Aorta (tissue), 5 donors: ENCODE results near the gene IL17RC. TPM values are rescaled to one million over a fixed set of nuclear protein-coding genes. Genes with fewer than 3 reads are reported as not detected.
A peak's percentile ranks its signal among the peaks of the same experiment; 100 is the strongest.
"Not testable (repeated sequence)": the region's sequence is repeated elsewhere in the genome, so short reads cannot be mapped to it uniquely, and the experiment has no call there.

Experiments
- ATAC-seq: fragments of 200-7000 bp; cut with Tn5 transposase; one replicate; pipeline ENCODE4 v1.9.1; 2022; ENCODE audit warnings: moderate library complexity; ENCODE audit not compliant: low FRiP score
- DNase-seq, 2 donors: peaks; one replicate each; pipeline ENCODE4 v3.0.0-alpha.2; 2020
- H3K27ac ChIP-seq, 2 donors: one replicate each; pipeline ENCODE4 v1.5.1; 2013; ENCODE audit warnings: low read length in 2 of 2, mild to moderate bottlenecking in 2 of 2, moderate library complexity in 2 of 2, control low read depth in 1 of 2, inconsistent platforms in 1 of 2, low read depth in 1 of 2
- H3K27me3 ChIP-seq, 2 donors: one replicate each; pipeline ENCODE4 v1.6.1; 2013; ENCODE audit warnings: control low read depth in 1 of 2, low read length in 1 of 2, mild to moderate bottlenecking in 1 of 2, moderate library complexity in 1 of 2; ENCODE audit not compliant: insufficient read depth in 2 of 2, control insufficient read depth in 1 of 2
- H3K36me3 ChIP-seq, 2 donors: one replicate each; pipeline ENCODE4 v1.6.1; 2013; ENCODE audit warnings: control low read depth in 1 of 2, low read length in 1 of 2, mild to moderate bottlenecking in 1 of 2; ENCODE audit not compliant: insufficient read depth in 2 of 2, control insufficient read depth in 1 of 2
- H3K4me1 ChIP-seq, 2 donors: one replicate each; pipeline ENCODE4 v1.6.1; 2013; ENCODE audit warnings: low read length in 2 of 2, control low read depth in 1 of 2, mild to moderate bottlenecking in 1 of 2, moderate library complexity in 1 of 2; ENCODE audit not compliant: insufficient read depth in 2 of 2, control insufficient read depth in 1 of 2
- H3K4me3 ChIP-seq, 2 donors: one replicate each; pipeline ENCODE4 v1.5.1; 2013; ENCODE audit warnings: low read length in 2 of 2, control low read depth in 1 of 2, mild to moderate bottlenecking in 1 of 2
- H3K9me3 ChIP-seq: one replicate; pipeline ENCODE4 v1.6.1; 2013; ENCODE audit warnings: mild to moderate bottlenecking, low read length; ENCODE audit not compliant: control insufficient read depth
- WGBS, 2 donors: extraction: QIAGEN DNeasy Blood & Tissue Kit; methylation state at CpG; one replicate each; pipeline ENCODE4 v1.1.7; 2013; 5-methylcytosine and 5-hydroxymethylcytosine counted together
- intact Hi-C, 2 donors: fragments of 100-400 bp; cut with DNase I; formaldehyde crosslinking; loops; one replicate each; pipeline versions ENCODE4 v1.14.2 to v1.15.0; 2022
- polyA plus RNA-seq, 2 donors: library from polyadenylated mRNA; stranded (reverse); fragments of 200-250 nt; gene quantifications; one replicate each; pipeline ENCODE4 v1.2.3, GENCODE V29; 2013
- total RNA-seq, 2 donors: library from RNA; stranded (reverse); fragmentation: NEBNext Ultra II Directional; extraction: Animal tissue kit (Norgen Biotek cat#: 25700); gene quantifications; one replicate each; pipeline ENCODE4 v1.2.1, GENCODE V29; 2021
- donor health status: healthy with polysubstance abuse.
- donor health status: Bipolar disorder and iron deficiency.
- donor health status: DM: no; HTN: no; CAD: no.
- donor health status: DM: no; HTN: no; CAD: no.
- donor health status: DM: yes; HTN: yes; CAD: no.

Gene IL17RC
- total and polyA plus RNA-seq, 4 donors, result 8.6 to 108 (median 29.7) TPM

DNA sequence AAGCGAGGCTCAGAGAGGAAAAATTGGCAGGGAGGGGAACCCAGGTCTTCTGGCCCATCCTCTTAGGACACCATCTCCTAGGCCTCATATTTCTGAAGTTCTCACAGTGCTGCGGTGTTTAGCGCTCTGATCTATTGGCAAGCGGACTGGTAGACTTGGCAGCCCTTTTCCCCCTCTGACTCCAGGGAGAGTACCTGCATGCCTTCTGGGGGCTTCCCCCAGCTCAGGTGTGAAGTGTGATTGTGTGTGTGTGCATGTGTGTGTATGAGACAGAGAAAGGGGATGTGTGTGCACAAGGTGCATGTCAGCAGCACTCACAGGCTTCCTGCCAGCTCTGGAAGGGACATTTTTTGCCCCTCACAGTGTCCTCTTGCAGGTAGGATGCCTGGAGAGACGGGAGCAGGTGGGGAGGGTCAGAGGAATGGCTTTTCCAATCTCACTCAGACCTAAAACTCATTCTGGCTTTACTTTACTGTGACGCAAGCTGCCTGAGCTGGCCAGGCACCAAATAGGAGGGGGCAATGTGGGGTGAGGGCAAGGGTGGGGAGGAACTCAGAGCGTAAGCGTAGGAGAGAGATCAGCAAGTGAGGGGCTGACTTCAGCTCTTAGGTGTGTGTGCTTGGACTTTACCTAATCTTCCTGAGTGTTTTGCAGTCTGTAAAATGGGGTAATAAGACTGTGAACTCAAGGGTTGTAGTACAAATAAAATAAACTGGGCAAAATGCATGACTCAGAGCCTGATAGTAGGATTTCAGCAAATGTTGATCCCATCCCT lies 18.2 kb upstream of the IL17RC start:
- intact Hi-C loops, result no loop called here
- H3K27ac ChIP-seq, result no peak overlapping the region
- 18 to 34% methylated on average over 8 of the region's 8 CpGs for WGBS, 2 donors
- no peaks in the 10 kb centered on the region for H3K9me3 ChIP-seq
- no peaks in the 10 kb centered on the region for H3K4me1 ChIP-seq
- no peak for ATAC-seq
- DNase-seq, result no peak
- H3K36me3 ChIP-seq, result no peaks in the 10 kb centered on the region
- no peaks in the 10 kb centered on the region for H3K27me3 ChIP-seq
- H3K4me3 ChIP-seq, result no peak overlapping the region

- Histone ChIP-seq H3K9me3 (no peaks in the 10 kb centered on the region), H3K27ac (no peak overlapping the region), H3K36me3 (no peaks in the 10 kb centered on the region), H3K4me1 (no peaks in the 10 kb centered on the region), H3K4me3 (no peak overlapping the region), H3K27me3 (no peaks in the 10 kb centered on the region)
- ATAC-seq, result no peak
- 58 to 64% methylated on average over 3 of the region's 3 CpGs for WGBS, 2 donors
- no peak for DNase-seq
- intact Hi-C loops, result no loop called here
Observed at GRCh38 chr3:9899289-9899791, 17.6 kb upstream of the IL17RC start.

DNA sequence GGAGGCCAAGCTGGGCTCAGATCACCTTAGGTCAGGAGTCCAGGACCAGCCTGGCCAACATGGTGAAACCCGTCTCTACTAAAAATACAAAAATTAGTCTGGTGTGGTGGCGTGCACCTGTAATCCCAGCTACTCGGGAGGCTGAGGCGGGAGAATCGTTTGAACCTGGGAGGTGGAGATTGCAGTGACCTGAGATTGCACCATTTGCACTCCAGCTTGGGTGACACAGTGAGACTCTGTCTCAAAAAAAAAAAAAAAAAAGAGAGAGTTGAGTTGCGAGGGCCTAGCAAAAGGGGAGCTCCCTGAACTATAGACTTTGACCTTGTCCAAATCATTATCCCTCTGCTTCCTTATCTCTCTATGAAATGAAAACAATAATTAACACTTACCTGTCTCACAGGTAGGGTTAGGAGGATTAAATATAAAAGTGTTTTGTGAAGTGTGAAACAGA lies 15.9 kb upstream of the IL17RC start:
- peak in 1 of 2 donors; percentile 8 for DNase-seq
- H3K4me3 ChIP-seq, ATAC-seq, H3K4me1 ChIP-seq, intact Hi-C loops, H3K9me3 ChIP-seq, H3K36me3 ChIP-seq, H3K27me3 ChIP-seq, H3K27ac ChIP-seq: not testable (repeated sequence)
- 94 to 100% methylated on average over 6 of the region's 6 CpGs for WGBS, 2 donors

GRCh38 chr3:9901967-9902366 lies 14.9 kb upstream of the IL17RC start:
- 90 to 95% methylated on average over 5 of the region's 5 CpGs for WGBS, 2 donors
- no peaks in the 10 kb centered on the region for H3K27me3 ChIP-seq
- no peak for ATAC-seq
- H3K9me3 ChIP-seq, result no peaks in the 10 kb centered on the region
- H3K4me1 ChIP-seq, result no peaks in the 10 kb centered on the region
- DNase-seq, result no peak
- intact Hi-C loops, result no loop called here
- no peak overlapping the region for H3K27ac ChIP-seq
- no peak overlapping the region for H3K4me3 ChIP-seq
- no peaks in the 10 kb centered on the region for H3K36me3 ChIP-seq

DNA sequence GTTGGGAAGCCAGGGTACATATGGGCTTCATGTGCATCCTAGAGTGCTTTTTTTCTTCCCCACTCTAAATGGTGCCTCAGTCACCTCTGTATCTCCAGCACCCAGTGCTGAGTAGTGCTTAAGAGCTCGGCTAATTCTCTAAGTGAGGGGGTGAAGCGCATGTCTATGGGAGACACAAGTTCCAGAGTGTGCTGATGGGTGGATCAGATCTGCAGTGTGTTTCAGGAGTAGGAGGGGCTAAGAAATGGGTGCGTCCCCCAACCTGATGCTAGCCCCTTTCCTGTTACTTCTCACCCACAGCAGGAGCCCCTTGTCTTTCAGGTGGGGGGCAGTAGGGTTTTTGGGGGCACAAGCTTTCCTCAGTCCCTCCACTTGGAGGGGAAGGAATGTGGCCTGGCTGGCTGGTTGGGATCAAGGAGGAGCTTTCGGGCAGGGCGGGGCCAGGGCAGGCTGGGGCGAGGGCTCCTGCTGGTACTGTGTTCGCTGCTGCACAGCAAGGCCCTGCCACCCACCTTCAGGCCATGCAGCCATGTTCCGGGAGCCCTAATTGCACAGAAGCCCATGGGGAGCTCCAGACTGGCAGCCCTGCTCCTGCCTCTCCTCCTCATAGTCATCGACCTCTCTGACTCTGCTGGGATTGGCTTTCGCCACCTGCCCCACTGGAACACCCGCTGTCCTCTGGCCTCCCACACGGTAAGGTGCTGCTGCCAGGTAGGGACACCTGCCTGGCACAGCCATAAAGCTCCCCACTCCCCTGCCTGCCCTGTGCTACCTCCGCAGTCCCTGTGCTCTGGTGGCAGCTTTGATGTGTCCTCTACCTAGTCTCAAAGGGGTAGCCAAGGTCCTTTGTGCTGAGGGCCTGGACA lies 14.3 kb upstream of the IL17RC start, which contains the start of gene IL17RE:
Gene IL17RE, plus strand, starts transcription at position 477 of the 866 bp plus-strand sequence. Its CDS starts 85 bp downstream, at position 562.
- peak; percentile 59 for ATAC-seq

GRCh38 chr3:9903238-9903624 lies 13.7 kb upstream of the IL17RC start:
- intact Hi-C loops, result no loop called here
- no peak for ATAC-seq

More for the DNA sequence above, 14.3 kb upstream of the IL17RC start, which contains the start of gene IL17RE:
- H3K36me3 ChIP-seq, result no peaks in the 10 kb centered on the region
- intact Hi-C loops, result no loop called here
- DNase-seq, result peak; percentile 56 to 83
- 40 to 46% methylated on average over 13 of the region's 13 CpGs for WGBS, 2 donors
- peak within 1 kb of the TSS in 1 of 2 donors; percentile 11 for H3K27ac ChIP-seq
- no peaks in the 10 kb centered on the region for H3K9me3 ChIP-seq
- peak within 1 kb of the TSS in 1 of 2 donors; percentile 3 for H3K4me3 ChIP-seq
- H3K4me1 ChIP-seq, result no peaks in the 10 kb centered on the region
- H3K27me3 ChIP-seq, result no peaks in the 10 kb centered on the region

DNA sequence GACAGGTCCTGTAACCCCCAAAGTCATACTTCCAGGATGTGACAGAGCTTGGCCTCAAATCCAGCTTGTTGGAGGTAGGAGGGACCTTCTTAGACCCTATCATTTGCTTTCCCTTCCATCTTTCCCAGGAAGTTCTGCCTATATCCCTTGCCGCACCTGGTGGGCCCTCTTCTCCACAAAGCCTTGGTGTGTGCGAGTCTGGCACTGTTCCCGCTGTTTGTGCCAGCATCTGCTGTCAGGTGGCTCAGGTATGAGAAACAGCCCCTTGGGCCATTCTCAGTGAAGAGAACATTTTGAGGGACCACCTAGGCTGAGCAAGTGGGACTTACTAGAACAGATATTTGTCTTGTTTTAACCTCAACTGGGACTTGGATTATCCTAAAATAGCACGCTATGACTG lies 13.0 kb upstream of the IL17RC start:
- WGBS, 2 donors, result 92 to 95% methylated on average over 4 of the region's 4 CpGs
- no peak overlapping the region for H3K4me3 ChIP-seq
- H3K9me3 ChIP-seq, result no peaks in the 10 kb centered on the region
- ATAC-seq, result no peak
- peak in 1 of 2 donors; percentile 51 for DNase-seq
- H3K27ac ChIP-seq, result no peak overlapping the region
- no peaks in the 10 kb centered on the region for H3K4me1 ChIP-seq
- no peaks in the 10 kb centered on the region for H3K36me3 ChIP-seq
- intact Hi-C loops, result no loop called here
- no peaks in the 10 kb centered on the region for H3K27me3 ChIP-seq

More at GRCh38 chr3:9903238-9903624, 13.7 kb upstream of the IL17RC start:
- Histone ChIP-seq H3K9me3 (no peaks in the 10 kb centered on the region), H3K4me1 (no peaks in the 10 kb centered on the region), H3K27me3 (no peaks in the 10 kb centered on the region), H3K36me3 (no peaks in the 10 kb centered on the region), H3K27ac (peak overlapping the region in 1 of 2 donors; percentile 11), H3K4me3 (peak overlapping the region in 1 of 2 donors; percentile 3)
- 14 to 21% methylated on average over 4 of the region's 4 CpGs for WGBS, 2 donors
- peak in 1 of 2 donors; percentile 58 for DNase-seq

- 93 to 95% methylated on average over 5 of the region's 5 CpGs for WGBS, 2 donors
- H3K4me1 ChIP-seq, result no peaks in the 10 kb centered on the region
Observed at GRCh38 chr3:9906480-9906879, 10.4 kb upstream of the IL17RC start.

More at GRCh38 chr3:9906480-9906879, 10.4 kb upstream of the IL17RC start:
- intact Hi-C loops, result no loop called here
- Histone ChIP-seq H3K9me3 (no peaks in the 10 kb centered on the region), H3K36me3 (no peaks in the 10 kb centered on the region), H3K27ac (no peak overlapping the region), H3K27me3 (no peaks in the 10 kb centered on the region), H3K4me3 (no peak overlapping the region)
- DNase-seq (peak in 1 of 2 donors; percentile 28), ATAC-seq (no peak)
